GM12878 (cell line): Measurements from ENCODE around the gene NCR2. TPM values are rescaled to one million over a fixed set of nuclear protein-coding genes. Genes with fewer than 3 reads are reported as not detected.
A peak's percentile ranks its signal among the peaks of the same experiment; 100 is the strongest.

Source experiments
- ATAC-seq: fragments of 200-7000 bp; cut with Tn5 transposase; 3 replicates; pipeline ENCODE4 v1.9.1; 2020; ENCODE audit warnings: mild to moderate bottlenecking, moderate library complexity
- BruUV-seq: library from RNA; stranded (reverse); fragments of 400-500 nt; replicated peaks from 2 replicates; lab custom pipeline; 2021; lab: Mats Ljungman, UMichigan
- CTCF ChIA-PET: fragments of 300-600 bp; sonication (Branson Sonifier 250); formaldehyde crosslinking; extraction: SDS; loops from one replicate; lab custom pipeline; 2021; ENCODE audit warnings: inconsistent platforms; lab: Yijun Ruan, JAX
- POLR2A ChIA-PET: fragments of 350-600 bp; formaldehyde crosslinking; extraction: SDS; loops from one replicate; lab custom pipeline; 2021; ENCODE audit warnings: inconsistent platforms; lab: Charles Lee
- RAD21 ChIA-PET: fragments of 300-600 bp; sonication (Branson Sonifier 250); formaldehyde crosslinking; loops from one replicate; lab custom pipeline; 2023; ENCODE audit warnings: antibody characterized with exemption; ENCODE audit not compliant: unreplicated experiment; lab: Charles Lee
- SMC1A ChIA-PET: fragments of 300-600 bp; sonication (Branson Sonifier 250); formaldehyde crosslinking; loops from one replicate; lab custom pipeline; 2023; ENCODE audit not compliant: unreplicated experiment, uncharacterized antibody; lab: Charles Lee
- DNase-seq: peaks from one replicate; pipeline ENCODE4 v3.0.0-alpha.2; 2011; ENCODE audit warnings: low read depth, low spot score
- FAIRE-seq: peaks from 3 replicates; lab custom pipeline; 2011; peaks lifted over from hg19 to GRCh38; lab: Jason Lieb, UNC
- H2AFZ ChIP-seq: 2 replicates; pipeline ENCODE4 v1.6.0; 2011; ENCODE audit warnings: low read depth, low read length, control low read depth; ENCODE audit not compliant: control insufficient read depth
- H3K27ac ChIP-seq: 2 replicates; pipeline ENCODE4 v1.5.1; 2011; ENCODE audit warnings: control low read depth; ENCODE audit not compliant: control insufficient read depth, insufficient read depth
- H3K27me3 ChIP-seq, 2 experiments: replicated peaks in 1 of 2; 2 replicates each; pipeline versions ENCODE4 v1.6.0 to v1.6.1; 2011; ENCODE audit warnings: low read length in 1 of 2; ENCODE audit not compliant: control insufficient read depth in 2 of 2, insufficient read depth in 2 of 2
- H3K36me3 ChIP-seq, 2 experiments: 2 replicates each; pipeline ENCODE4 v1.5.1; 2011; ENCODE audit warnings: low read length in 1 of 2; ENCODE audit not compliant: control insufficient read depth in 2 of 2, insufficient read depth in 2 of 2
- H3K4me1 ChIP-seq: 2 replicates; pipeline ENCODE4 v1.6.1; 2011; ENCODE audit warnings: mild to moderate bottlenecking, low read length, moderate library complexity, mixed read lengths; ENCODE audit not compliant: control insufficient read depth, insufficient read depth
- H3K4me2 ChIP-seq: 2 replicates; pipeline ENCODE4 v1.6.0; 2011; ENCODE audit warnings: control low read depth; ENCODE audit not compliant: control insufficient read depth, insufficient read depth
- H3K4me3 ChIP-seq: fragments of 200-600 bp; sonication (generic); 2 replicates; pipeline ENCODE4 v1.5.1; 2016
- H3K79me2 ChIP-seq: 2 replicates; pipeline ENCODE4 v1.6.0; 2011; ENCODE audit warnings: low read length; ENCODE audit not compliant: control insufficient read depth, insufficient read depth
- H3K9ac ChIP-seq: 2 replicates; pipeline ENCODE4 v1.8.0; 2011; ENCODE audit warnings: low read length, control low read depth, mixed read lengths; ENCODE audit not compliant: control insufficient read depth, insufficient read depth
- H3K9me3 ChIP-seq: replicated peaks from 3 replicates; pipeline ENCODE4 v1.5.1; 2011; ENCODE audit warnings: mild to moderate bottlenecking, low read length; ENCODE audit not compliant: control insufficient read depth, insufficient read depth
- H4K20me1 ChIP-seq: 2 replicates; pipeline ENCODE4 v1.6.0; 2011; ENCODE audit not compliant: control insufficient read depth, insufficient read depth
- ATF3 ChIP-seq: IDR thresholded peaks from 2 replicates; pipeline ENCODE4 v1.6.1; 2011; ENCODE audit warnings: low read depth, mild to moderate bottlenecking, low read length, moderate library complexity, borderline replicate concordance; ENCODE audit errors: extremely low read depth
- BMI1 ChIP-seq: fragments of 450-650 bp; IDR thresholded peaks from 2 replicates; pipeline ENCODE4 v1.6.1; 2016; ENCODE audit warnings: mild to moderate bottlenecking, moderate library complexity, borderline replicate concordance
- CBX3 ChIP-seq: fragments of 200-600 bp; sonication (generic); IDR thresholded peaks from 2 replicates; pipeline ENCODE4 v1.6.1; 2016; ENCODE audit warnings: low read depth, borderline replicate concordance
- CHD4 ChIP-seq: fragments of 200-600 bp; sonication (generic); IDR thresholded peaks from 2 replicates; pipeline ENCODE4 v1.6.1; 2016; ENCODE audit warnings: mild to moderate bottlenecking
- ETV6 ChIP-seq, 2 experiments: fragments of 450-650 bp in 1 of 2; IDR thresholded peaks in 1 of 2; conservative IDR thresholded peaks in 1 of 2; 2 replicates each; pipeline ENCODE4 v1.6.1; 2014; ENCODE audit warnings: antibody characterized with exemption in 1 of 2, borderline replicate concordance in 1 of 2, low read depth in 1 of 2, mild to moderate bottlenecking in 1 of 2, moderate library complexity in 1 of 2
- HDAC2 ChIP-seq: fragments of 200-600 bp; sonication (generic); IDR thresholded peaks from 2 replicates; pipeline ENCODE4 v1.6.1; 2017
- HDAC6 ChIP-seq: fragments of 200-600 bp; sonication (generic); IDR thresholded peaks from one replicate; pipeline ENCODE4 v1.8.0; 2017; ENCODE audit warnings: antibody characterized with exemption; ENCODE audit not compliant: unreplicated experiment
- MEF2B ChIP-seq: fragments of 450-650 bp; IDR thresholded peaks from 2 replicates; pipeline ENCODE4 v1.6.1; 2018; ENCODE audit warnings: mild to moderate bottlenecking, moderate library complexity; ENCODE audit not compliant: partially characterized antibody, poor library complexity, severe bottlenecking
- MTA3 ChIP-seq: IDR thresholded peaks from 2 replicates; pipeline ENCODE4 v1.6.1; 2012; ENCODE audit warnings: low read length, inconsistent platforms, borderline replicate concordance
- NRF1 ChIP-seq: conservative IDR thresholded peaks from 2 replicates; pipeline ENCODE4 v1.6.1; 2011; ENCODE audit warnings: mild to moderate bottlenecking, low read depth, low read length, improper control_type of control experiment
- YY1 ChIP-seq: IDR thresholded peaks from 2 replicates; pipeline ENCODE4 v1.6.1; 2011; ENCODE audit warnings: low read depth, mild to moderate bottlenecking, low read length
- ZBTB33 ChIP-seq: fragments of 450-650 bp; IDR thresholded peaks from 2 replicates; pipeline ENCODE4 v1.6.1; 2017; ENCODE audit warnings: mild to moderate bottlenecking
- WGBS: methylation state at CpG from one replicate; pipeline ENCODE4 v1.1.6; 2016; ENCODE audit warnings: low lambda C conversion rate; ENCODE audit not compliant: insufficient replicate concordance, insufficient coverage; ENCODE audit errors: missing lambda C conversion rate; 5-methylcytosine and 5-hydroxymethylcytosine counted together
- in situ Hi-C: fragments of 300-500 bp; cut with MboI; formaldehyde crosslinking; loops from 9 replicates; pipeline ENCODE4 v1.14.3; 2018; ENCODE audit warnings: mixed read lengths
- intact Hi-C: fragments of 100-400 bp; cut with micrococcal nuclease; formaldehyde crosslinking; loops from one replicate; pipeline ENCODE4 v1.14.2; 2022; ENCODE audit not compliant: unreplicated experiment
- polyA plus RNA-seq, 11 experiments: library from polyadenylated mRNA; depleted of rRNA in 4 of 11; unstranded in 6 of 11; stranded (reverse) in 5 of 11; fragments of >200 nt; fragmentation: Nextera tagmentation in 4 of 11; fragmentation: Illumina TruSeq in 1 of 11; extraction: Ambion mirVana in 4 of 11; extraction: Trizol in 1 of 11; gene quantifications; 1 replicate in 1 of 11; 2 replicates in 10 of 11; pipeline versions ENCODE4 v1.2.1 to v1.2.3, GENCODE V29; 2011 to 2016; ENCODE audit warnings: inconsistent platforms in 2 of 11, missing spikeins in 2 of 11, low read depth in 1 of 11
- total RNA-seq, 4 experiments: library from RNA; depleted of rRNA in 3 of 4; stranded (reverse); fragments of >200 nt in 3 of 4; fragmentation: Illumina TruSeq in 1 of 4; extraction: Trizol in 1 of 4; gene quantifications; 2 replicates each; pipeline versions ENCODE4 v1.2.1 to v1.2.3, GENCODE V29; 2013 to 2021
- TF ChIP-seq, protein P1 (sequence below): IDR thresholded peaks from 2 replicates; pipeline ENCODE4 v1.6.1; 2012; ENCODE audit warnings: low read depth, low read length, improper control_type of control experiment
- TF ChIP-seq, protein P2 (sequence below): fragments of 450-650 bp; IDR thresholded peaks from 2 replicates; pipeline ENCODE4 v1.6.1; 2017; ENCODE audit warnings: mild to moderate bottlenecking, moderate library complexity

The NCR2 gene
- total and polyA plus RNA-seq, 10 of the 15 experiments (the other 5 are each of a cell fraction or from before 2014, with no cell fraction given) = 0.21 to 0.53 TPM; not detected in 8

DNA sequence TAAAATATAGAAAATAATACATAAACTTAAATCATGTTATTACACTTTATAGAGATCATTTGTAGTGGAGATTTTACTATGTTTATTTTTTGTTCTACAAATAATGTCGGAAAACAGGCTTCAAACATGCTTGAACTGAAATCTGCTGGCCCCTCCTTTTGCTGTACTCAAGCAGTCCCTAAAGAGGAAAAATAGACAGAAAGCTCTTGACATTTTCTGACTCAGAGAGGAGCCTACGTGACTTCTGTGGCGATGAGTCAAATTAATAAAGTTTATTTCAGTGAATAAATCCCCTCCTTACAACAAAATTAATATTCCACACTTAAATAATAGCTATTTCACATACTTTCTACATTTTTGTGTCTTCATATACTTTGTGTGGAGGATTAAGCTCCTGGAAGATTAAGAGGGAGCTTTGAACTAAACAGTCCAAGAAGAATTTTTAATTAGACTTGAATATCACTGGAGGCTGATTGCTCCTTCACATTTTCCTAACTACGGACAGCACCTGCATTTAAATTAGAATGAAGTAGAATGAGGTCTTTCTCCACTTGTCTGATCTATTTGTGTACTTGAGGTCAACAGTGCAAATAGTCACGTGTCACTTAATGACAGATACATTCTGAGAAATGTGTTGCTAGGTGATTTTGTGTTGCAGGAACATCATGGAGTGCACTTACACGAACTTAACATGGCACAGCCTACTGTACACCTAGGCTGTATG, 47.2 kb upstream of the NCR2 start (continued):
- TF ChIP-seq BMI1 = peak; percentile 64; the same call in 1 of the 2 replicates
- no peak for TF ChIP-seq ETV6 (conservative IDR thresholded peaks at IDR 0.05 in 1 of 2, IDR thresholded peaks at IDR 0.05 in 1 of 2; ENCODE audit: borderline replicate concordance in 1 of 2, low read depth in 1 of 2)
- no peak for TF ChIP-seq ZBTB33
- TF ChIP-seq HDAC6 = no peak
- TF ChIP-seq NRF1 = no peak
- TF ChIP-seq HDAC2 = no peak
- TF ChIP-seq, all 136 proteins: peak for 31

DNA sequence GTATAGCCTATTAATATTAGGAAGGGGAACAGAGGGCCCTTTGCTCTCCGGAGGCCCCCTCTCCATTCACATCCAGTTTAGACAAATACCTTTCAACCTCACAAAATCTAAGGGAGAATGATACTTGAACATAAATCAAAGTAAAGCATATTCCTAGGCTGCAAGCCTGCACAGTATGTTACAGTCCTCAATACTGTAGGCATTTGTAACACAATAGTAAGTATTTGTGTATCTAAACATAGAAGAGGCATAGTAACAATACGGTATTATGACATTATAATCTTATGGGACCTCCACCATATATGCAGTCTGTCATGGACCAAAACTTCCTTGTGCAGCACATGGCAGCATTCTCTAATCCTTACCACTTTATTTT, 46.7 kb upstream of the NCR2 start:
- in situ Hi-C loops (no loop called here), intact Hi-C loops (no loop called here)
- Histone ChIP-seq H3K9ac (no peak overlapping the region), H3K27ac (no peak overlapping the region), H3K4me3 (no peak overlapping the region), H3K79me2 (no peaks in the 10 kb centered on the region), H3K4me2 (no peak overlapping the region), H3K36me3 (no peaks in the 10 kb centered on the region), H3K9me3 (no peaks in the 10 kb centered on the region; the same call in 2 of the 3 replicates), H4K20me1 (no peaks in the 10 kb centered on the region), H3K4me1 (no peaks in the 10 kb centered on the region), H2AFZ (no peak overlapping the region), H3K27me3 (no peaks in the 10 kb centered on the region)
- ChIA-PET CTCF (interaction anchor here (0.8 to 6.5 kb wide), 10 partner anchors 10 to 417 kb away, joined by 3 to 53 read pairs (median 8); partner anchors contain the start of gene NCR2), SMC1A (interaction anchor here (0.9 to 4.8 kb wide), 12 partner anchors 11 to 444 kb away, joined by 3 to 33 read pairs (median 4); partner anchors contain the start of gene TREML2), POLR2A (interaction anchor here (0.7 to 4.8 kb wide), 4 partner anchors 10 to 89 kb away, joined by 3 to 20 read pairs (median 3); no protein-coding TSS in a partner anchor), RAD21 (interaction anchor here (0.6 to 3.5 kb wide), 7 partner anchors 10 to 88 kb away, joined by 3 to 27 read pairs (median 9); partner anchors contain the start of genes NCR2 and TREML2)
- ATAC-seq (no peak; the same call in 2 of the 3 replicates), FAIRE-seq (no peak), DNase-seq (no peak)
- no TSS peak for BruUV-seq
- 58% methylated on average over 2 of the region's 2 CpGs for WGBS
- TF ChIP-seq, protein P1, sequence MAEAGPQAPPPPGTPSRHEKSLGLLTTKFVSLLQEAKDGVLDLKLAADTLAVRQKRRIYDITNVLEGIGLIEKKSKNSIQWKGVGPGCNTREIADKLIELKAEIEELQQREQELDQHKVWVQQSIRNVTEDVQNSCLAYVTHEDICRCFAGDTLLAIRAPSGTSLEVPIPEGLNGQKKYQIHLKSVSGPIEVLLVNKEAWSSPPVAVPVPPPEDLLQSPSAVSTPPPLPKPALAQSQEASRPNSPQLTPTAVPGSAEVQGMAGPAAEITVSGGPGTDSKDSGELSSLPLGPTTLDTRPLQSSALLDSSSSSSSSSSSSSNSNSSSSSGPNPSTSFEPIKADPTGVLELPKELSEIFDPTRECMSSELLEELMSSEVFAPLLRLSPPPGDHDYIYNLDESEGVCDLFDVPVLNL = no peak
- TF ChIP-seq MTA3 (no peak), CBX3 (no peak), MEF2B (no peak), CHD4 (no peak), YY1 (no peak), ATF3 (no peak)
- TF ChIP-seq, protein P2, sequence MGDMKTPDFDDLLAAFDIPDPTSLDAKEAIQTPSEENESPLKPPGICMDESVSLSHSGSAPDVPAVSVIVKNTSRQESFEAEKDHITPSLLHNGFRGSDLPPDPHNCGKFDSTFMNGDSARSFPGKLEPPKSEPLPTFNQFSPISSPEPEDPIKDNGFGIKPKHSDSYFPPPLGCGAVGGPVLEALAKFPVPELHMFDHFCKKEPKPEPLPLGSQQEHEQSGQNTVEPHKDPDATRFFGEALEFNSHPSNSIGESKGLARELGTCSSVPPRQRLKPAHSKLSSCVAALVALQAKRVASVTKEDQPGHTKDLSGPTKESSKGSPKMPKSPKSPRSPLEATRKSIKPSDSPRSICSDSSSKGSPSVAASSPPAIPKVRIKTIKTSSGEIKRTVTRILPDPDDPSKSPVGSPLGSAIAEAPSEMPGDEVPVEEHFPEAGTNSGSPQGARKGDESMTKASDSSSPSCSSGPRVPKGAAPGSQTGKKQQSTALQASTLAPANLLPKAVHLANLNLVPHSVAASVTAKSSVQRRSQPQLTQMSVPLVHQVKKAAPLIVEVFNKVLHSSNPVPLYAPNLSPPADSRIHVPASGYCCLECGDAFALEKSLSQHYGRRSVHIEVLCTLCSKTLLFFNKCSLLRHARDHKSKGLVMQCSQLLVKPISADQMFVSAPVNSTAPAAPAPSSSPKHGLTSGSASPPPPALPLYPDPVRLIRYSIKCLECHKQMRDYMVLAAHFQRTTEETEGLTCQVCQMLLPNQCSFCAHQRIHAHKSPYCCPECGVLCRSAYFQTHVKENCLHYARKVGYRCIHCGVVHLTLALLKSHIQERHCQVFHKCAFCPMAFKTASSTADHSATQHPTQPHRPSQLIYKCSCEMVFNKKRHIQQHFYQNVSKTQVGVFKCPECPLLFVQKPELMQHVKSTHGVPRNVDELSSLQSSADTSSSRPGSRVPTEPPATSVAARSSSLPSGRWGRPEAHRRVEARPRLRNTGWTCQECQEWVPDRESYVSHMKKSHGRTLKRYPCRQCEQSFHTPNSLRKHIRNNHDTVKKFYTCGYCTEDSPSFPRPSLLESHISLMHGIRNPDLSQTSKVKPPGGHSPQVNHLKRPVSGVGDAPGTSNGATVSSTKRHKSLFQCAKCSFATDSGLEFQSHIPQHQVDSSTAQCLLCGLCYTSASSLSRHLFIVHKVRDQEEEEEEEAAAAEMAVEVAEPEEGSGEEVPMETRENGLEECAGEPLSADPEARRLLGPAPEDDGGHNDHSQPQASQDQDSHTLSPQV = no peak
